Osteoblast (primary cell): ENCODE data around the gene NPAS3. TPM values are rescaled to one million over a fixed set of nuclear protein-coding genes. Genes with fewer than 3 reads are reported as not detected.

ENCODE experiments used
- DNase-seq: peaks from one replicate; pipeline ENCODE4 v3.0.0; 2011; ENCODE audit warnings: low spot score, mixed read lengths; ENCODE audit not compliant: insufficient read length; ENCODE audit errors: missing footprints
- H2AFZ ChIP-seq: 2 replicates; pipeline ENCODE4 v1.6.0; 2011; ENCODE audit warnings: mild to moderate bottlenecking, low read length
- H3K27ac ChIP-seq: 2 replicates; pipeline ENCODE4 v1.5.1; 2011; ENCODE audit warnings: mild to moderate bottlenecking, low read depth, low read length, moderate library complexity
- H3K27me3 ChIP-seq: 2 replicates; pipeline ENCODE4 v1.6.0; 2012; ENCODE audit warnings: mild to moderate bottlenecking, control low read depth, inconsistent platforms, low read length, moderate library complexity; ENCODE audit not compliant: insufficient read depth
- H3K36me3 ChIP-seq: 2 replicates; pipeline ENCODE4 v1.5.1; 2011; ENCODE audit warnings: mild to moderate bottlenecking, low read length, control low read depth, moderate library complexity; ENCODE audit not compliant: insufficient read depth
- H3K4me1 ChIP-seq: 2 replicates; pipeline ENCODE4 v1.5.1; 2011; ENCODE audit warnings: mild to moderate bottlenecking, low read length, control low read depth, moderate library complexity; ENCODE audit not compliant: insufficient read depth
- H3K4me2 ChIP-seq: 2 replicates; pipeline ENCODE4 v1.6.0; 2011; ENCODE audit warnings: mild to moderate bottlenecking, low read length; ENCODE audit not compliant: insufficient read depth
- H3K4me3 ChIP-seq: fragments of 200-600 bp; sonication (generic); 3 replicates; pipeline ENCODE4 v1.5.1; 2012; ENCODE audit warnings: mild to moderate bottlenecking, low read length, inconsistent platforms; ENCODE audit not compliant: insufficient read depth
- H3K79me2 ChIP-seq: 2 replicates; pipeline ENCODE4 v1.6.0; 2012; ENCODE audit warnings: mild to moderate bottlenecking, low read length, control low read depth, inconsistent platforms; ENCODE audit not compliant: insufficient read depth
- H3K9me3 ChIP-seq: 2 replicates; pipeline ENCODE4 v1.5.1; 2011; ENCODE audit warnings: low read depth, low read length, control low read depth
- H4K20me1 ChIP-seq: 2 replicates; pipeline ENCODE4 v1.6.0; 2012; ENCODE audit warnings: mild to moderate bottlenecking, low read length, control low read depth; ENCODE audit not compliant: insufficient read depth
- CTCF ChIP-seq: IDR thresholded peaks from 2 replicates; pipeline ENCODE4 v1.5.1; 2011; ENCODE audit warnings: mild to moderate bottlenecking, low read depth, low read length, moderate library complexity; ENCODE audit errors: extremely low read depth
- total RNA-seq: library from RNA; depleted of rRNA; stranded (reverse); fragments of >200 nt; gene quantifications from 2 replicates; pipeline ENCODE4 v1.2.3, GENCODE V29; 2012

Gene NPAS3
- total RNA-seq, 1 donor: 0.72 TPM

- no peaks in the 10 kb centered on the region for H3K27me3 ChIP-seq
- H3K79me2 ChIP-seq: no peaks in the 10 kb centered on the region
- no peak overlapping the region for H3K4me2 ChIP-seq
- H3K9me3 ChIP-seq: no peaks in the 10 kb centered on the region
- H3K36me3 ChIP-seq: no peaks in the 10 kb centered on the region
- no peak for TF ChIP-seq CTCF
- no peaks in the 10 kb centered on the region for H4K20me1 ChIP-seq
- no peak overlapping the region for H2AFZ ChIP-seq
- no peak for DNase-seq
- no peak overlapping the region for H3K27ac ChIP-seq
- no peak overlapping the region for H3K4me3 ChIP-seq
- no peaks in the 10 kb centered on the region for H3K4me1 ChIP-seq
Observed at GRCh38 chr14:32978691-32979255, 40.1 kb downstream of the NPAS3 start.

GRCh38 chr14:32980178-32980901 is 41.7 kb downstream of the NPAS3 start:
- Histone ChIP-seq H3K79me2 (no peaks in the 10 kb centered on the region), H3K4me2 (no peak overlapping the region), H3K36me3 (no peaks in the 10 kb centered on the region), H3K27me3 (no peaks in the 10 kb centered on the region), H4K20me1 (no peaks in the 10 kb centered on the region), H3K9me3 (no peaks in the 10 kb centered on the region), H3K27ac (no peak overlapping the region), H3K4me3 (no peak overlapping the region), H3K4me1 (no peaks in the 10 kb centered on the region), H2AFZ (no peak overlapping the region)
- DNase-seq: no peak
- no peak for TF ChIP-seq CTCF

- H3K36me3 ChIP-seq: no peaks in the 10 kb centered on the region
- no peaks in the 10 kb centered on the region for H3K79me2 ChIP-seq
- H3K27me3 ChIP-seq: no peaks in the 10 kb centered on the region
- no peak overlapping the region for H3K27ac ChIP-seq
- TF ChIP-seq CTCF: no peak
- no peak overlapping the region for H2AFZ ChIP-seq
- no peaks in the 10 kb centered on the region for H3K9me3 ChIP-seq
- no peaks in the 10 kb centered on the region for H3K4me1 ChIP-seq
- H3K4me3 ChIP-seq: no peak overlapping the region
- H3K4me2 ChIP-seq: no peak overlapping the region
- H4K20me1 ChIP-seq: no peaks in the 10 kb centered on the region
- no peak for DNase-seq
Observed at GRCh38 chr14:32980902-32981501, 42.3 kb downstream of the NPAS3 start.

- TF ChIP-seq CTCF: no peak
- Histone ChIP-seq H3K4me1 (no peaks in the 10 kb centered on the region), H3K27me3 (no peaks in the 10 kb centered on the region), H3K36me3 (no peaks in the 10 kb centered on the region), H3K4me2 (no peak overlapping the region), H3K4me3 (no peak overlapping the region), H4K20me1 (no peaks in the 10 kb centered on the region), H2AFZ (no peak overlapping the region), H3K79me2 (no peaks in the 10 kb centered on the region), H3K27ac (no peak overlapping the region), H3K9me3 (no peaks in the 10 kb centered on the region)
- DNase-seq: no peak
Observed at GRCh38 chr14:32984241-32984930, 45.7 kb downstream of the NPAS3 start.
